Smooth muscle cell (in vitro differentiated cells): ENCODE data around the gene ZER1. TPM values are rescaled to one million over a fixed set of nuclear protein-coding genes. Genes with fewer than 3 reads are reported as not detected.
"Not testable (repeated sequence)": the region's sequence is repeated elsewhere in the genome, so short reads cannot be mapped to it uniquely, and the experiment has no call there.

Experiments
- DNase-seq: peaks from one replicate; lab custom pipeline; 2025; ENCODE audit not compliant: unreplicated experiment; lab: John Stamatoyannopoulos, UW
- H2AFZ ChIP-seq: fragments of 200-600 bp; sonication (generic); 2 replicates; pipeline ENCODE4 v1.6.0; 2016; ENCODE audit warnings: antibody characterized with exemption, low read depth, mild to moderate bottlenecking
- H3F3A ChIP-seq: fragments of 200-600 bp; sonication (generic); 2 replicates; pipeline ENCODE4 v1.6.0; 2017; ENCODE audit warnings: antibody characterized with exemption, low read depth
- H3K27ac ChIP-seq: fragments of 200-600 bp; sonication (generic); 2 replicates; pipeline ENCODE4 v1.5.1; 2016; ENCODE audit warnings: low read depth, mild to moderate bottlenecking
- H3K27me3 ChIP-seq: fragments of 200-600 bp; sonication (generic); 2 replicates; pipeline ENCODE4 v1.6.1; 2016; ENCODE audit warnings: low read depth, mild to moderate bottlenecking
- H3K36me3 ChIP-seq: fragments of 200-600 bp; sonication (generic); 2 replicates; pipeline ENCODE4 v1.5.1; 2016; ENCODE audit warnings: low read depth
- H3K4me1 ChIP-seq: fragments of 200-600 bp; sonication (generic); 2 replicates; pipeline ENCODE4 v1.5.1; 2016; ENCODE audit warnings: low read depth
- H3K4me2 ChIP-seq: fragments of 200-600 bp; sonication (generic); 2 replicates; pipeline ENCODE4 v1.6.0; 2016; ENCODE audit warnings: mild to moderate bottlenecking
- H3K4me3 ChIP-seq: fragments of 200-600 bp; sonication (generic); 2 replicates; pipeline ENCODE4 v1.5.1; 2016; ENCODE audit warnings: mild to moderate bottlenecking
- H3K79me2 ChIP-seq: fragments of 200-600 bp; sonication (generic); 2 replicates; pipeline ENCODE4 v1.6.0; 2016; ENCODE audit warnings: low read depth, mild to moderate bottlenecking
- H3K9ac ChIP-seq: fragments of 200-600 bp; sonication (generic); 2 replicates; pipeline ENCODE4 v1.6.0; 2016; ENCODE audit warnings: low read depth
- H3K9me3 ChIP-seq: fragments of 200-600 bp; sonication (generic); replicated peaks from 2 replicates; pipeline ENCODE4 v1.5.1; 2016; ENCODE audit warnings: low read depth
- H4K20me1 ChIP-seq: fragments of 200-600 bp; sonication (generic); 2 replicates; pipeline ENCODE4 v1.6.0; 2016; ENCODE audit warnings: low read depth
- WGBS: methylation state at CpG from one replicate; pipeline ENCODE4 v1.1.7; 2016; ENCODE audit warnings: low lambda C conversion rate; 5-methylcytosine and 5-hydroxymethylcytosine counted together
- polyA plus RNA-seq: library from polyadenylated mRNA; unstranded; fragments of >200 nt; fragmentation: Nextera tagmentation; extraction: Ambion mirVana; gene quantifications from 2 replicates; pipeline ENCODE4 v1.2.1, GENCODE V29; 2016
- total RNA-seq: library from RNA; depleted of rRNA; stranded (reverse); fragments of >200 nt; gene quantifications from 2 replicates; pipeline ENCODE4 v1.2.3, GENCODE V29; 2014
- TF ChIP-seq, protein P1 (sequence below): fragments of 200-600 bp; sonication (generic); IDR thresholded peaks from 2 replicates; pipeline ENCODE4 v1.5.1; 2017; ENCODE audit warnings: borderline replicate concordance, mild to moderate bottlenecking, antibody characterized with exemption; ENCODE audit not compliant: insufficient read depth, poor library complexity, severe bottlenecking

The ZER1 gene
- total and polyA plus RNA-seq, 2 experiments from 2014 or later = 30.6 to 38.4 TPM

DNA sequence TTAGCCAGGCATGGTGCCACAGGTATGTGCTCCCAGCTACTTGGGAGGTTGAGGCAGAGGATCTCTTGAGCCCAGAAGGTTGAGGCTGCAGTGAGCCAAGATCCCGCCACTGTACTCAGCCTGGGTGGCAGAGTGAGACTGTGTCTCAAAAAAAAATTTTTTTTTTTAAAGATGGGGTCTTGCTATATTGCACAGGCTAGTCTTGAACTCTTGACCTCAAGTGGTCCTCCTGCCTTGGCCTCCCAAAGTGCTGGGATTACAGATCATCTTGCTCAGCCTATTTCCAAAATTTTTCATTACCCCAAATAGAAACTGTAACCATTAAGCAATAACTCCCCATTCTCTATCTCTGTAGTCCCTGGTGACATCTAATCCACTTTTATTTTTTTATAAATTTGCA, 10.9 kb upstream of the ZER1 start:
- H3F3A ChIP-seq = no peaks in the 10 kb centered on the region
- TF ChIP-seq, protein P1, sequence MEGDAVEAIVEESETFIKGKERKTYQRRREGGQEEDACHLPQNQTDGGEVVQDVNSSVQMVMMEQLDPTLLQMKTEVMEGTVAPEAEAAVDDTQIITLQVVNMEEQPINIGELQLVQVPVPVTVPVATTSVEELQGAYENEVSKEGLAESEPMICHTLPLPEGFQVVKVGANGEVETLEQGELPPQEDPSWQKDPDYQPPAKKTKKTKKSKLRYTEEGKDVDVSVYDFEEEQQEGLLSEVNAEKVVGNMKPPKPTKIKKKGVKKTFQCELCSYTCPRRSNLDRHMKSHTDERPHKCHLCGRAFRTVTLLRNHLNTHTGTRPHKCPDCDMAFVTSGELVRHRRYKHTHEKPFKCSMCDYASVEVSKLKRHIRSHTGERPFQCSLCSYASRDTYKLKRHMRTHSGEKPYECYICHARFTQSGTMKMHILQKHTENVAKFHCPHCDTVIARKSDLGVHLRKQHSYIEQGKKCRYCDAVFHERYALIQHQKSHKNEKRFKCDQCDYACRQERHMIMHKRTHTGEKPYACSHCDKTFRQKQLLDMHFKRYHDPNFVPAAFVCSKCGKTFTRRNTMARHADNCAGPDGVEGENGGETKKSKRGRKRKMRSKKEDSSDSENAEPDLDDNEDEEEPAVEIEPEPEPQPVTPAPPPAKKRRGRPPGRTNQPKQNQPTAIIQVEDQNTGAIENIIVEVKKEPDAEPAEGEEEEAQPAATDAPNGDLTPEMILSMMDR = no peak
- H3K9ac ChIP-seq = no peak overlapping the region
- H3K9me3 ChIP-seq = no peaks in the 10 kb centered on the region
- no peak for DNase-seq
- no peak overlapping the region for H3K4me3 ChIP-seq
- no peaks in the 10 kb centered on the region for H3K4me1 ChIP-seq
- WGBS = 100% methylated on average over 1 of the region's 1 CpG
- H3K27me3 ChIP-seq = no peaks in the 10 kb centered on the region
- no peak overlapping the region for H3K4me2 ChIP-seq
- no peaks in the 10 kb centered on the region for H4K20me1 ChIP-seq
- no peak overlapping the region for H2AFZ ChIP-seq
- peaks cover 5% of the 10 kb centered on the region for H3K79me2 ChIP-seq
- H3K27ac ChIP-seq = no peak overlapping the region
- no peaks in the 10 kb centered on the region for H3K36me3 ChIP-seq

DNA sequence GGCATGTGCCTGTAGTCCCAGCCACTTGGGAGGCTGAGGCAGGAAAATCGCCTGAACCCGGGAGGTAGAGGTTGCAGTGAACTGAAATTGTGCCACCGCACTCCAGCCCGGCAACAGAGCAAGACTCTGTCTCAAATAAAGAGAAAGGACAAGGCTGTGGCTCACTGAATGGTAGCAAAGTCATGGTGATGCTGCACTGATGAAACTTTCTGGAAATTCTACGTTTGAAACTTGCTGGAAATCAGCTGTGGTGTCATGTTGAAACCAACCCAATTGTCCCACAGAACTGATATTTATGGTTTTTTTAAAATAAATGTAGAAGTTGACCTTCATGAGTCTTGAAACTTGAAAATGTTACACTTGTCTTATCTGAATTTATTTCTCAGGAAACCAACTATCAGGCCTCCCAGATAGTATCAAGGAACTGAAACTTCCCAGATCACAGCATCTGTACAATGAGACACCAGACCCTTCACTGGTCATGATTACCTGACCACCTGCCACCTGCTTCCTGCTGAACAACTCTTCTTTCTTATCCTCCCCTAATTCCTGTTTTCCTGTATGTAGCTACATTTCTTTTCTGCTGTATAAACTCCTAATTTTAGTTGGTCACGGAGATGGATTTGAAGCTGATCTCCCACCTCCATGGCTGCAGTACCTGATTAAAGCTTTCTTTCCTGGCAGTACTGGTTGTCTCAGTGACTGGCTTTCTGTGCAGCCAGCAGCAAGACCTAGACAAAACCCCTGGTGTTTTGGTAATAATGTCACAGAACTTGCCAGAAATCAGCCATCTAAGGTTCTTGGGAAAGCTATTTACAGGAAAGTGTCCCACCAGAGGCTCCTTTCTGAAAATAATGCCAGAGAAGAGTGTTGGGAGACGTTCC, 9.7 kb upstream of the ZER1 start:
- no peaks in the 10 kb centered on the region for H4K20me1 ChIP-seq
- no peak overlapping the region for H3K4me3 ChIP-seq
- H3K4me2 ChIP-seq = no peak overlapping the region
- TF ChIP-seq, protein P1 = no peak
- 90% methylated on average over 7 of the region's 7 CpGs for WGBS
- no peaks in the 10 kb centered on the region for H3K27me3 ChIP-seq
- H3K9ac ChIP-seq = no peak overlapping the region
- H3K79me2 ChIP-seq = no peaks in the 10 kb centered on the region
- H3K27ac ChIP-seq = no peak overlapping the region
- no peaks in the 10 kb centered on the region for H3K36me3 ChIP-seq
- no peak for DNase-seq
- no peaks in the 10 kb centered on the region for H3K9me3 ChIP-seq
- H2AFZ ChIP-seq = no peak overlapping the region
- H3K4me1 ChIP-seq = no peaks in the 10 kb centered on the region
- no peaks in the 10 kb centered on the region for H3F3A ChIP-seq

DNA sequence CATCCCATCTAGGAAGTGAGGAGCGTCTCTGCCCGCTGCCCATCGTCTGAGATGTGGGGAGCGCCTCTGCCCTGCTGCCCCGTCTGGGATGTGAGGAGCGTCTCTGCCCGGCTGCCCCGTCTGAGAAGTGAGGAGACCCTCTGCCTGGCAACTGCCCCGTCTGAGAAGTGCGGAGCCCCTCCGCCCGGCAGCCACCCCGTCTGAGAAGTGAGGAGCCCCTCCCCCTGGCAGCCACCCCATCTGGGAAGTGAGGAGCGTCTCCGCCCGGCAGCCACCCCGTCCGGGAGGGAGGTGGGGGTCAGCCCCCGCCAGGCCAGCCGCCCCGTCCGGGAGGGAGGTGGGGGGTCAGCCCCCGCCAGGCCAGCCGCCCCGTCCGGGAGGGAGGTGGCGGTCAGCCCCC, 8.4 kb upstream of the ZER1 start:
- not testable (repeated sequence) for H3K27me3 ChIP-seq, H3K9ac ChIP-seq, H2AFZ ChIP-seq, H3K36me3 ChIP-seq, H3K27ac ChIP-seq, DNase-seq, H3K4me3 ChIP-seq, H3K9me3 ChIP-seq, H4K20me1 ChIP-seq, H3K4me1 ChIP-seq, H3K4me2 ChIP-seq, H3K79me2 ChIP-seq, H3F3A ChIP-seq
- WGBS = 97% methylated on average over 9 of the region's 27 CpGs

DNA sequence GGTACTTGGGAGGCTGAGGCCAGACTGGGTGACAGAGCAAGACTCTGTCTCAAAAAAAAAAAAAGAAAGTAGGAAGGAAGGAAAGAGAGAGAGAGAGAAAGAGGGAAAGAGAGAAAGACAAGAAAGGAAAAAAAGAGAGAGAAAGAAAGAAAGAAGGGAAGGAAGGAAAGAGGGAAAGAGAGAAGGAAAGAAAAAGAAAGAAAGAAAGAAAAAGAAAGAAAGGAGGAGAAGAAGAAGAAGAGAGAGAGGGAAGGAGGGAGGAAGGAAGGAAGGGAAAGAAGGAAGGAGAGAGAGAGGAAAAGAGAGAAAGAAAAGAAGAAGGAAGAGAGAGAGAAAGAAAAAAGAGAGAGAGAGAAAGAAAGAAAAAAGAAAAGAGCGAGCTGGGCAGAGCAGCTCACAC, 3.1 kb upstream of the ZER1 start:
- no peak overlapping the region for H3K27ac ChIP-seq
- H3K4me2 ChIP-seq = no peak overlapping the region
- no peaks in the 10 kb centered on the region for H4K20me1 ChIP-seq
- no peaks in the 10 kb centered on the region for H3K27me3 ChIP-seq
- no peak overlapping the region for H3K9ac ChIP-seq
- peaks cover 11% of the 10 kb centered on the region for H3K4me1 ChIP-seq
- H3K4me3 ChIP-seq = no peak overlapping the region
- no peak for DNase-seq
- no peaks in the 10 kb centered on the region for H3K9me3 ChIP-seq
- H2AFZ ChIP-seq = no peak overlapping the region
- TF ChIP-seq, protein P1 = no peak
- H3F3A ChIP-seq = peaks cover 5% of the 10 kb centered on the region
- H3K36me3 ChIP-seq = no peaks in the 10 kb centered on the region
- H3K79me2 ChIP-seq = peaks cover 11% of the 10 kb centered on the region
- 100% methylated on average over 1 of the region's 1 CpG for WGBS
